Limb (tissue), 2 donors: ENCODE results near the gene TMEM9B.

Experiments
- DNase-seq, 2 donors: peaks; one replicate each; pipeline ENCODE4 v3.0.0-alpha.2; 2016; ENCODE audit errors: extremely low spot score in 2 of 2

The TMEM9B gene

GRCh38 chr11:8930456-8931175 is 33.6 kb downstream of the TMEM9B start:
- DNase-seq = no peak

- no peak for DNase-seq
These were observed 35.1 kb downstream of the TMEM9B start for GRCh38 chr11:8928981-8929615.

GRCh38 chr11:8928205-8928604 is 36.0 kb downstream of the TMEM9B start:
- no peak for DNase-seq

GRCh38 chr11:8927233-8927632 is 37.0 kb downstream of the TMEM9B start:
- DNase-seq = no peak

- no peak for DNase-seq
These were observed 38.0 kb downstream of the TMEM9B start for GRCh38 chr11:8926236-8926635.

GRCh38 chr11:8925711-8926110 is 38.5 kb downstream of the TMEM9B start:
- DNase-seq = no peak

- no peak for DNase-seq
These were observed 41.6 kb downstream of the TMEM9B start for GRCh38 chr11:8922691-8923090.

- peak; percentile 67 to 83 for DNase-seq
These were observed 47.0 kb downstream of the TMEM9B start for GRCh38 chr11:8917157-8917825.

GRCh38 chr11:8914661-8915018 is 49.6 kb downstream of the TMEM9B start:
- DNase-seq = no peak

- peak in 1 of 2 donors; percentile 64 for DNase-seq
These were observed 50.1 kb downstream of the TMEM9B start for GRCh38 chr11:8913961-8914660.

- DNase-seq = peak; percentile 99
These were observed 53.0 kb downstream of the TMEM9B start, which contains the start of gene AKIP1 for GRCh38 chr11:8911029-8911823. Gene AKIP1 (plus strand): TSS chr11:8911189. CDS start chr11:8911450, 261 bp downstream.

- no peak for DNase-seq
These were observed 53.6 kb downstream of the TMEM9B start for GRCh38 chr11:8910649-8911026.

GRCh38 chr11:8908099-8908498 is 56.1 kb downstream of the TMEM9B start:
- no peak for DNase-seq

- no peak for DNase-seq
These were observed 57.1 kb downstream of the TMEM9B start for GRCh38 chr11:8907116-8907515.

GRCh38 chr11:8905528-8906165 is 58.6 kb downstream of the TMEM9B start:
- no peak for DNase-seq

- DNase-seq = no peak
These were observed 65.0 kb downstream of the TMEM9B start for GRCh38 chr11:8899119-8899753.
